ENCODE results near the gene FETUB.

The FETUB gene

GRCh38 chr3:186639778-186640472, at the start of gene FETUB:
TSS of gene FETUB (plus strand) at chr3:186640399. CDS start at chr3:186640461, 62 bp downstream.
- TF ChIP-seq CTCF (conservative IDR thresholded peaks at IDR 0.05; ENCODE audit: control insufficient read depth, insufficient read depth, low read depth, low read length), result no peak
- no peak for DNase-seq (ENCODE audit: low read depth)
- no peak within 1 kb of the TSS for H3K4me3 ChIP-seq (ENCODE audit: control insufficient read depth, low read depth, low read length)

GRCh38 chr3:186590580-186591295, 49.5 kb upstream of the FETUB start:
- H3K4me3 ChIP-seq (ENCODE audit: control insufficient read depth, low read depth, low read length), result no peak overlapping the region
- no peak for DNase-seq (ENCODE audit: low read depth)
- no peak for TF ChIP-seq CTCF (conservative IDR thresholded peaks at IDR 0.05; ENCODE audit: control insufficient read depth, insufficient read depth, low read depth, low read length)

- no peak overlapping the region for H3K4me3 ChIP-seq (ENCODE audit: control insufficient read depth, low read depth, low read length)
- DNase-seq (ENCODE audit: low read depth), result no peak
- TF ChIP-seq CTCF (conservative IDR thresholded peaks at IDR 0.05; ENCODE audit: control insufficient read depth, insufficient read depth, low read depth, low read length), result no peak
Measured at GRCh38 chr3:186592682-186593081, 47.5 kb upstream of the FETUB start.

GRCh38 chr3:186593862-186594261, 46.3 kb upstream of the FETUB start:
- TF ChIP-seq CTCF (conservative IDR thresholded peaks at IDR 0.05; ENCODE audit: control insufficient read depth, insufficient read depth, low read depth, low read length), result no peak
- no peak overlapping the region for H3K4me3 ChIP-seq (ENCODE audit: control insufficient read depth, low read depth, low read length)
- no peak for DNase-seq (ENCODE audit: low read depth)

- no peak for TF ChIP-seq CTCF (conservative IDR thresholded peaks at IDR 0.05; ENCODE audit: control insufficient read depth, insufficient read depth, low read depth, low read length)
- H3K4me3 ChIP-seq (ENCODE audit: control insufficient read depth, low read depth, low read length), result no peak overlapping the region
- DNase-seq (ENCODE audit: low read depth), result no peak
Measured at GRCh38 chr3:186594591-186595113, 45.5 kb upstream of the FETUB start.

GRCh38 chr3:186596568-186597287, 43.5 kb upstream of the FETUB start:
- no peak for TF ChIP-seq CTCF (conservative IDR thresholded peaks at IDR 0.05; ENCODE audit: control insufficient read depth, insufficient read depth, low read depth, low read length)
- H3K4me3 ChIP-seq (ENCODE audit: control insufficient read depth, low read depth, low read length), result no peak overlapping the region
- no peak for DNase-seq (ENCODE audit: low read depth)
